Suprapubic skin (tissue), 4 donors: ENCODE results near the gene LIG4. TPM values are rescaled to one million over a fixed set of nuclear protein-coding genes. Genes with fewer than 3 reads are reported as not detected.

ENCODE experiments used
- DNase-seq, 2 donors: peaks; one replicate each; pipeline ENCODE4 v3.0.0-alpha.2; 2019; ENCODE audit warnings: low spot score in 2 of 2
- H3K27ac ChIP-seq: fragments of 200-600 bp; sonication (generic); one replicate; pipeline ENCODE4 v1.5.1; 2019
- H3K27me3 ChIP-seq: fragments of 200-600 bp; sonication (generic); one replicate; pipeline ENCODE4 v1.5.1; 2019
- H3K36me3 ChIP-seq: fragments of 200-600 bp; sonication (generic); one replicate; pipeline ENCODE4 v1.5.1; 2019
- H3K4me1 ChIP-seq: fragments of 200-600 bp; sonication (generic); one replicate; pipeline ENCODE4 v1.5.1; 2019
- H3K4me3 ChIP-seq: fragments of 200-600 bp; sonication (generic); one replicate; pipeline ENCODE4 v1.5.1; 2019; ENCODE audit warnings: mild to moderate bottlenecking
- H3K9me3 ChIP-seq: fragments of 200-600 bp; sonication (generic); one replicate; pipeline ENCODE4 v1.5.1; 2019
- EP300 ChIP-seq: sonication (generic); formaldehyde crosslinking; IDR thresholded peaks from one replicate; pipeline ENCODE4 v1.6.1; 2017; ENCODE audit warnings: antibody characterized with exemption
- POLR2A ChIP-seq, 2 donors: fragments of 450-650 bp; IDR thresholded peaks; one replicate each; pipeline ENCODE4 v1.6.1; 2017; ENCODE audit warnings: antibody characterized with exemption in 2 of 2, mild to moderate bottlenecking in 2 of 2, moderate library complexity in 2 of 2
- POLR2AphosphoS5 ChIP-seq, 3 donors: sonication (generic); formaldehyde crosslinking; IDR thresholded peaks; one replicate each; pipeline ENCODE4 v1.6.1; 2017; ENCODE audit warnings: antibody characterized with exemption in 3 of 3
- WGBS: methylation state at CpG from one replicate; pipeline ENCODE4 v1.1.5; 2018; 5-methylcytosine and 5-hydroxymethylcytosine counted together
- total RNA-seq, 4 donors: library from RNA; depleted of rRNA; stranded (reverse); fragments of >200 nt; gene quantifications; one replicate each; pipeline ENCODE4 v1.1.0, GENCODE V29; 2016
- TF ChIP-seq, protein P1 (sequence below), 2 donors: fragments of 200-600 bp in 1 of 2; fragments of 450-650 bp in 1 of 2; sonication (generic) in 1 of 2; IDR thresholded peaks; one replicate each; pipeline ENCODE4 v1.5.1; 2016 to 2019; ENCODE audit warnings: antibody characterized with exemption in 2 of 2, mild to moderate bottlenecking in 1 of 2, moderate library complexity in 1 of 2

LIG4 gene
- total RNA-seq, 4 donors from 2014 or later = 5.2 to 8.0 (median 6.5) TPM

DNA sequence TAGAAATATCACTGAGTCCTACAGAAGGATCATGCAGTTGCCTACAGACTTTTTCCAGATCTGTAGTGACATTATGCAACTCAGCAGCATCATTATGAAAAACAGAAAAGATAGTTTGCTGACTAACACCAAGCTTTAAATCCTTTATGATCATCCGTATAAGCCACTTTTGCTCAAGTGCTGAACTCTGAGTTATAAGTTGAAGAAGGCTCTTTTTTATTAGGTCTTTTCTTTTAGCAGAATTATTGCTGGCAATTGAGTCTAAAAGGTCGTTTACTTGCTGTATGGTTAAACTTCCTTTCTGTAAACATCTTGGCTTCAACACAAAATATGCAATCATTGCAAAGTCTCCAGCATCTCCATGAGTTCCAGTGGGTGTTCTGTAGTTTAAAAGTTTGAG, 4.8 kb downstream of the LIG4 start:
- Histone ChIP-seq H3K9me3 (no peaks in the 10 kb centered on the region), H3K4me3 (no peak overlapping the region), H3K27ac (no peak overlapping the region), H3K36me3 (peaks cover 24% of the 10 kb centered on the region), H3K4me1 (peaks cover 12% of the 10 kb centered on the region), H3K27me3 (no peaks in the 10 kb centered on the region)
- no peak for TF ChIP-seq POLR2A (IDR thresholded peaks at IDR 0.05)
- TF ChIP-seq POLR2AphosphoS5 (IDR thresholded peaks at IDR 0.05) = no peak
- TF ChIP-seq EP300 = no peak
- WGBS = 87% methylated on average over 2 of the region's 2 CpGs
- no peak for DNase-seq

DNA sequence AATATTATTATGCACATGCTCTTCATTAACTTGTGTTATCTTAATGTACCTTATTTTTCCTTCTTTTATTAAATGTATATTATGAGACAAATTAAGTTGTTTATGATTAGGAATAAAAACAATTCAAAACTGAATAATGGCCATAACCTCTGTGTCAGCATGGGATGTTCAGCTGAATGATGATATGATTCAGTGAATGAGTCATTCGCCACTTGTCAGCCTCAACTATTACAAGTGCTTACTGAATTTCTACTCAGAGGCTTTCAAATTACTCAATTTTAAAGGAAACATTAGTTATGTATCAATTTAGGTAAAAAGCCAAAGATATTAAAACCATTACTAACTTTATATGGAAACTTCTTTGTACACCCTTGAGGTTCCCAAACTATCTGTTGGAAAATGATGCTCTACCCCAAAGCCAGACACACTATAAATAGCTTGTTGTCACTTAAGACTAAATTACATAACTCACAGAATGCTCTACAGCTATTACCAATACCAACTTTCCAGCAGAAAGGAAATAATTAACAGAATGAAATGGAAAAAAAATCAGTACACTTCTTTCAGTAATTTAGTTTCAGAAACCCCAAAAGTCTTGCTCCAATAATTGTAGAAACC, 14.4 kb downstream of the LIG4 start:
- Histone ChIP-seq H3K27me3 (no peaks in the 10 kb centered on the region), H3K4me1 (no peaks in the 10 kb centered on the region), H3K27ac (no peak overlapping the region), H3K4me3 (no peak overlapping the region), H3K9me3 (no peaks in the 10 kb centered on the region), H3K36me3 (no peaks in the 10 kb centered on the region)
- TF ChIP-seq POLR2A (IDR thresholded peaks at IDR 0.05) = no peak
- TF ChIP-seq EP300 = no peak
- TF ChIP-seq, protein P1, sequence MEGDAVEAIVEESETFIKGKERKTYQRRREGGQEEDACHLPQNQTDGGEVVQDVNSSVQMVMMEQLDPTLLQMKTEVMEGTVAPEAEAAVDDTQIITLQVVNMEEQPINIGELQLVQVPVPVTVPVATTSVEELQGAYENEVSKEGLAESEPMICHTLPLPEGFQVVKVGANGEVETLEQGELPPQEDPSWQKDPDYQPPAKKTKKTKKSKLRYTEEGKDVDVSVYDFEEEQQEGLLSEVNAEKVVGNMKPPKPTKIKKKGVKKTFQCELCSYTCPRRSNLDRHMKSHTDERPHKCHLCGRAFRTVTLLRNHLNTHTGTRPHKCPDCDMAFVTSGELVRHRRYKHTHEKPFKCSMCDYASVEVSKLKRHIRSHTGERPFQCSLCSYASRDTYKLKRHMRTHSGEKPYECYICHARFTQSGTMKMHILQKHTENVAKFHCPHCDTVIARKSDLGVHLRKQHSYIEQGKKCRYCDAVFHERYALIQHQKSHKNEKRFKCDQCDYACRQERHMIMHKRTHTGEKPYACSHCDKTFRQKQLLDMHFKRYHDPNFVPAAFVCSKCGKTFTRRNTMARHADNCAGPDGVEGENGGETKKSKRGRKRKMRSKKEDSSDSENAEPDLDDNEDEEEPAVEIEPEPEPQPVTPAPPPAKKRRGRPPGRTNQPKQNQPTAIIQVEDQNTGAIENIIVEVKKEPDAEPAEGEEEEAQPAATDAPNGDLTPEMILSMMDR (IDR thresholded peaks at IDR 0.05) = no peak
- TF ChIP-seq POLR2AphosphoS5 (IDR thresholded peaks at IDR 0.05) = no peak
- 72% methylated on average over 1 of the region's 1 CpG for WGBS
- no peak for DNase-seq

DNA sequence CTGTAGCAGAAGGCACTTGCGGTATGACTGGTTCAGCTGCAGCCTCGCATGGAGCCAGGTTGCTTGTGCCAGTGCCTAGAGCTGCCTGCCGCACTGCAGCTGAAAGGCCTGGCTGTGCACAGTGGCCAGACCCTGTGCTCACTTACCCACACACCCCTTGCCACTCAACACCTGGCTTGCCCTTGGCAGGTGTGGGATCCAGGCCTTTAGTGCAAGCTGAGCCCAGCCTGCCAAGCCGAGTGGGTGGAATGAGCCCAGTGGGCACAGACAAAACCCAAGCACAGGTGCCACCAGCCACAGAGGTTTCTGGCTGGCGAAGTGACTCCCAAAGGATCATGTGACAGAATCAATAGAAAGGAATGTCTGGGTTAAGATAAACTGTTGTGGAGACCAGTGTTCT, 19.5 kb downstream of the LIG4 start:
- Histone ChIP-seq H3K27ac (no peak overlapping the region), H3K9me3 (peaks cover 13% of the 10 kb centered on the region), H3K36me3 (no peaks in the 10 kb centered on the region), H3K4me1 (no peaks in the 10 kb centered on the region), H3K4me3 (no peak overlapping the region), H3K27me3 (no peaks in the 10 kb centered on the region)
- DNase-seq = no peak
- 78% methylated on average over 2 of the region's 5 CpGs for WGBS
- TF ChIP-seq POLR2AphosphoS5 (IDR thresholded peaks at IDR 0.05) = no peak
- TF ChIP-seq EP300 = no peak
- TF ChIP-seq, protein P1 (IDR thresholded peaks at IDR 0.05) = no peak
- no peak for TF ChIP-seq POLR2A (IDR thresholded peaks at IDR 0.05)

DNA sequence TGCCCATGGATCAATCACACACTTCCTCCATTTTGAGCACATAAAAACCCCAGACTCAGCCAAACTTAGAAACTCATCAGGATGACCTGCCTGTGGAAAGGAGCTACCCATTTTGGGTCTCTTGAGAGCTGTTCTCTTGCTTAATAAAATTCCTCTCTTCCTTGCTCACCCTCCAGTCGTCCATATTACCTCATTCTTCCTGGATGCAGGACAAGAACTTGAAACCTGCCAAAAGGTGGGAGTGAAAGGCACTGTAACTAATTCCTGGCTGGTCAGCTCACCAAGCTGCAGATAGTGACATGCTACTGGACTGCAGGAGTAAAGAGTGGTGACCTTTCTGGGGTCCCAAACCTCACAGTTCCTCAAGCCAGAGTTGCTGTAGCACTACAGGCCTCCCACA, 20.2 kb downstream of the LIG4 start:
- no peaks in the 10 kb centered on the region for H3K4me1 ChIP-seq
- H3K27me3 ChIP-seq = no peaks in the 10 kb centered on the region
- no peak overlapping the region for H3K27ac ChIP-seq
- peaks cover 13% of the 10 kb centered on the region for H3K9me3 ChIP-seq
- no peak for DNase-seq
- WGBS = 35% methylated on average over 1 of the region's 1 CpG
- H3K36me3 ChIP-seq = no peaks in the 10 kb centered on the region
- no peak for TF ChIP-seq EP300
- TF ChIP-seq POLR2A (IDR thresholded peaks at IDR 0.05) = no peak
- no peak for TF ChIP-seq POLR2AphosphoS5 (IDR thresholded peaks at IDR 0.05)
- TF ChIP-seq, protein P1 (IDR thresholded peaks at IDR 0.05) = no peak
- H3K4me3 ChIP-seq = no peak overlapping the region

DNA sequence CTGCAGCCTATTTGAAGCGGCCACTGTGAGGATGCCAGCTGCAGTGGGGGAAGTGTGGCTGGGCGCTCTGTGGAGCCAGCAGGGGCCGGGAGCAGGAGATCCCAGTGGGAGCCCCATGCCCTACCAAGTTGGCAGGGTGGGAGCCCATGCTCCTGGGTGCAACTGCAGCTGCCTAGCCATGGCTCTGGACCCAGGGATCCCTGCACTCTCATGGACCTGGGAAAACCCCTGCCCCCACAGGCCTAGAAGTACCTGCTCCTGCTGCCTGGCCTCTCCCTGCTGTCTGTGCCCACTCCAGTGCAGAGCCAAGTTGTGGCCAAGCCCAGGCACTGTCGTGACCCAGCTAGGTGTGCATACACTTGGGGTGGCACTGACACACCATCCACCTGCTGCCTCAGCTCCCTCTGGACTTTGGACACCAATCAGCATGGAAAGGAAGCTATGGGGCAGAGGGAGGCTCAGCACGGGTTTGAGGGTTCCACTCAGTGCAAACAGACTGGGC, 20.9 kb downstream of the LIG4 start:
- Histone ChIP-seq H3K4me1 (no peaks in the 10 kb centered on the region), H3K27me3 (no peaks in the 10 kb centered on the region), H3K4me3 (no peak overlapping the region), H3K27ac (no peak overlapping the region), H3K9me3 (peaks cover 13% of the 10 kb centered on the region), H3K36me3 (no peaks in the 10 kb centered on the region)
- WGBS = 91% methylated on average over 4 of the region's 5 CpGs
- no peak for DNase-seq
- no peak for TF ChIP-seq EP300
- no peak for TF ChIP-seq POLR2AphosphoS5 (IDR thresholded peaks at IDR 0.05)
- TF ChIP-seq, protein P1 (IDR thresholded peaks at IDR 0.05) = no peak
- no peak for TF ChIP-seq POLR2A (IDR thresholded peaks at IDR 0.05)
